HG03378 (cell line): Measurements from ENCODE around the gene ABCF3.

Source experiments
- ATAC-seq: cut with Tn5 transposase; IDR thresholded peaks from one replicate; pipeline ENCODE4 v1.9.1; 2021; ENCODE audit warnings: mild to moderate bottlenecking, moderate library complexity; ENCODE audit not compliant: unreplicated experiment

ABCF3 gene

DNA sequence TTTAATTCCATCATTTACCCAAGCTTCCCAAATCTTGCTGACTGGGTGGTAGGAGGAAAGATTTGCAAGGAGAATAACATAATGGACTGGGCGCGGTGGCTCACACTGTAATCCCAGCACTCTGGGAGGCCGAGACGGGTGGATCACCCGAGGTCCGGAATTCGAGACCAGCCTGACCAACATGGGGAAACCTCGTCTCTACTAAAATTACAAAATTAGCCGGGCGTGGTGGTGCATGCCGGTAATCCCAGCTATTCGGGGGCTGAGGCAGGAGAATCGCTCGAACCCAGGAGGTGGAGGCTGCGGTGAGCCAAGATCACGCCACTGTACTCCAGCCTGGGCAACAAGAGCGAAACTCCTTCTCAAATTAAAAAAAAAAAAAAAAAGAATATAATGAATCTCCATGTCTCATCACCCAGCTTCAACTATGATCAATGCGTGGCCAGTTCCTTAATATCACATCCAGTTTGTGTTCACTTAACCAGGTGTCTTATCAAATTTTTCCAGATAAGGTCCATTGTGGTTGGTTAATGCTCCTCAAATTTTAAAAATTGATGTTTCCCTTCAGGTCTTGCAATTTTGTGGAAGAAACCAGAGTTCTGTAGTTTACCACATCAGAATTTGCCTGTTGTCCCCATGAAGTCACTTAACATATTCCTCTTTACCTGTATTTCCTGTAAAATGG lies 1.3 kb upstream of the ABCF3 start:
- no peak for ATAC-seq

DNA sequence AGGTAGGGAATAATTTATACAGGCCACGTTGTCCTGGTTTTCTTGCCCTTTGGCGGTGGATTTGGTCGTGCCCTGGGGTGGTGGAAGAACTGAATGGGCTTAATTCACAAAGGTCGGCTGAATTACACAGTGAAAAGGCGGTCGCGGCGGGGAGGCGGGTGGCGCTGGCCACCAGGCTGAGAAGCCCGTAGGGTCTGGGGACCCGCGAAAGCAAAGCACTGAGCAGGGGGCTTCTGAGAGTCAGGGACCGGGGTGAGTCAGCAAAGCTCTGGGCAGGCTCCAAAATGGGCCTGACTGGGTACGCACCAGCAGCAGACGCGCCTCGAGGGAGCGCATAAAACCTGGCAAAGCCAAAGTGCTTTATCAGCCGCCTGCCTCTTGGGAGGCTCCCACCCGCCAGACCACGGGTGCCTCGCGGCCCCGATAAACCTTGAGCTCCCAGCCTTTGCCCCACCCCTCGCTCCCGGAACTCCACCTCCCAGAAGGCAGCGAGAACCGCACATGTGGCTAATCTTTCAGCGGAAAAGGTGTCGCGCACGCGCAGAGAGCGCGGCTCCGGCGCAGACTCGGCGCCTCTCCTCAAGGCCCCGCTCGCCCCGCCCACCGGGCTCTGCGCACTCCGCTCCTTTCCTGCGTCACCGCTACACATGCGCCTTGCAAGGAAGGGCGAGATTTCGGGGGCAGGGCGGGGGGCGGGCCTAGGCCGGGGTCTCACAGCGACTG lies 377 bp upstream of the ABCF3 start:
- peak; percentile 82 for ATAC-seq

DNA sequence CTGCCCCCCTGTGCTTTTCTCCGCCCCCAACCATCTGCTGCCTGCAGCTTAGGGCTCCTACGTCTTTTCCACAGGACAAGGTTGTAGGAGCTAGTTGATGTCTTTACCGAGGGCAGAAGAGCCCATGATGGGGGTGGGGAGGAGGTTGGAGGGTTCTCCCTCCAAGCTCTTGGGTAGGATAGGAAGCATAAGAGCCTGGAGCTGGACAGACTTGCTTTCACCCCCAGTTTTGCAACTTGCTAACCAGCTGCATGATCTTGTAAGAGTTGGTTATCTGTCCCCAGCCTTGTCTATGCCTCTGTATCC lies 856 bp downstream of the ABCF3 start:
- ATAC-seq: no peak

DNA sequence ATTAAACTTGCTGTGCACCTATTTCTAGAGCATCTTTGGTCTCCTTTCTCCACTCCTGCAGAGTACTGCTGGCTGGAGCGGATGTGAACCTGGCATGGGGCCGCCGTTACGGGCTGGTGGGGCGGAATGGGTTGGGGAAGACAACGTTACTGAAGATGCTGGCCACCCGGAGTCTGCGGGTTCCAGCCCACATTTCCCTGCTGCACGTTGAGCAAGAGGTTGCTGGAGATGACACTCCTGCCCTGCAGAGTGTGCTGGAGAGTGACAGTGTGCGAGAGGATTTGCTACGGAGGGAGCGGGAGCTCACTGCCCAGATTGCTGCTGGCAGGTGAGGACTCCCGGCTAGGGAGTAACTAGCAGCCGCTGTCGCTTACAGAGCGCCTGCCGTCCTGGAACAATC lies 2.1 kb downstream of the ABCF3 start:
- ATAC-seq: no peak

DNA sequence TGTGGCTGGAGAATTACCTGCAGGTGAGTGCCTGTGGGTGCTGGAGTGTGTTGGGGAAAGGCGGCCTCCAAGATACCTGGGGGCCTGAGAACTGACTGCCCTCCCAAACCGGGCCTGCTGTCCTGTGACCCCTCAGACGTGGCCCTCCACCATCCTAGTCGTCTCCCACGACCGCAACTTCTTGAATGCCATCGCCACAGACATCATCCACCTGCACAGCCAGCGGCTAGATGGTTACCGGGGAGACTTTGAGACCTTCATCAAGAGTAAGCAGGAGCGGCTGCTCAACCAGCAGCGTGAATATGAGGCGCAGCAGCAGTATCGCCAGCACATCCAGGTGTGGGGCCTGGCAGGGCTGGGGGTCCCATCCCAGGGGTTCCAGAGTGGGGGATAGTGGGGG lies 3.4 kb downstream of the ABCF3 start:
- no peak for ATAC-seq

DNA sequence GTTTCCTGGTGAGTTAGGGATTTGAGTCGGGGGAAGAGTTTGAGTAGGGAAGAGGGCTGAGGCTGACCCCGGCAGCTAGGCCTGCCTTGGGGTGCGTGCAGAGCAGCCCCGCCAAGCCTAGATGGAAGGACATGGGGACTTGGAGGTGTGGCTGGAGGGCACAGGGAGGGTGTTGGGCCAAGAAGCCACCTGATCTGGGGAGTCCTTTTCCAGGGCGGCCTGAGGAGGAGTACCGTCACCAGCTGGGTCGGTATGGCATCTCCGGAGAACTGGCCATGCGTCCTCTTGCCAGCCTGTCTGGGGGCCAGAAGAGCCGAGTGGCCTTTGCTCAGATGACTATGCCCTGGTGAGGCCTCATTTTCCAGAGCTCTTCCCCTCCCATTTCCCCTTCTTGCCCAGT lies 6.9 kb downstream of the ABCF3 start:
- ATAC-seq: no peak

- ATAC-seq: no peak
Observed at GRCh38 chr3:184193991-184194539, 8.1 kb downstream of the ABCF3 start.

GRCh38 chr3:184196536-184196935 lies 10.5 kb downstream of the ABCF3 start:
- ATAC-seq: no peak

DNA sequence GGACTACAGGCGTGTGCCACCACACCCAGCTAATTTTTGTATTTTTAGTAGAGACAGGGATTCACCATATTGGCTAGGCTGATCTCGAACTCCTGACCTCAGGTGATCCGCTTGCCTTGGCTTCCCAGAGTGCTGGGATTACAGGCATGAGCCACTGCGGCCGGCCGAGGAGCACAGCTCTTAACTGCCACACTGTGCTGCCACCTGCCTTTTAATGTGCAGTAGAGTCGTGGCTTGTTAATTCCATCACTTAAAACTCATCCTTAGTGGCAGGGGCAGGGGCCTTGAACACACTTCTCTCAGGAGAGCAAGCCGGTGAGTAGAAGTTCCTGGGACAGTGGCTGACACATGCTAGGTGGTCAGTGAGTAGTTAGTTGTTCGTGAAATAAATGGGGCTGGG lies 12.5 kb downstream of the ABCF3 start:
- ATAC-seq: no peak

DNA sequence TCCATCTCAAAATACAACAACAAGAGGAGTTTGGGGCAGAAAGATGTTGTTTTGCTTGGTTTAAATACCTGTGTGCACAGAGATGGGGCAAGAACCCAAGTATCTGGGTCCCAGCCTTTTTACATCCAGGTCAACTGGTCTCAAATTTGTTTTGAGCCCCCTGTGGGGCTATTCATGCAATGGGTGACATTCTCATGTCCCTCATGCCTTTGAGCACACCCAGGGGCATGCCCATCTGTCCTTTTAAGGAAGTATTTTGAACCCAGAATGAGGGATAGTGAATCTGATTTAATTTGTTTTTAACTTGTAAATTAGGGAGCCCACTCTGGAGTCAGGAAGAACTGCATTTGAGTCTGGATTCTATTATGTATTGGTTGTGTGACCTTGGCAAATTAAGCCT lies 14.8 kb downstream of the ABCF3 start:
- ATAC-seq: no peak

GRCh38 chr3:184203526-184203925 lies 17.5 kb downstream of the ABCF3 start:
- no peak for ATAC-seq

- no peak for ATAC-seq
Observed at GRCh38 chr3:184209146-184209923, 23.3 kb downstream of the ABCF3 start.

- ATAC-seq: no peak
Observed at GRCh38 chr3:184211297-184211696, 25.3 kb downstream of the ABCF3 start.

GRCh38 chr3:184211718-184212117 lies 25.7 kb downstream of the ABCF3 start:
- ATAC-seq: no peak

- ATAC-seq: no peak
Observed at GRCh38 chr3:184218814-184219213, 32.8 kb downstream of the ABCF3 start.

- no peak for ATAC-seq
Observed at GRCh38 chr3:184222521-184222920, 36.5 kb downstream of the ABCF3 start.

- no peak for ATAC-seq
Observed at GRCh38 chr3:184223946-184224345, 37.9 kb downstream of the ABCF3 start.

DNA sequence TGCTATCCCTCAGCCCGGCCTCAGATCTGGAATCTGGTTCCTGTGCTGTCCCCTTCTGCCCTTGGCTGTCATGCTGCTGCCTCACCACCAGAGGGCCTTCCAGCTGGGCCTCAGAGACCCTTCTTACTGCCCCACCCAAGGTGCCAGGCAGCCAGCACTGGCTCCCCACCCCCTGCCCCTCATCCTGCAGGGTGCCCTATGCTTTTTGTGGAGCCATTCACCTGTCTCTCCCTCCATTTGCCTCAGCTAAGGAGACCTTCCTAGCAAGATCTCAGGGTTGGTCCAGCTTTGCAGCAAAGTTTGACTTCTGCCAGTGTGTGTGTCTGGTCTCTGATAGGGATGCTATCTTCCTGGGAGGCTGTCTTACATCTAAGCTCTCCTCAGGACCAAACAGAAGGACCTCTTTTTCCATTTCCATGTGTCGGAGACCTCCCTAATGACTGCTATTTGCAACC lies 41.5 kb downstream of the ABCF3 start:
- no peak for ATAC-seq

DNA sequence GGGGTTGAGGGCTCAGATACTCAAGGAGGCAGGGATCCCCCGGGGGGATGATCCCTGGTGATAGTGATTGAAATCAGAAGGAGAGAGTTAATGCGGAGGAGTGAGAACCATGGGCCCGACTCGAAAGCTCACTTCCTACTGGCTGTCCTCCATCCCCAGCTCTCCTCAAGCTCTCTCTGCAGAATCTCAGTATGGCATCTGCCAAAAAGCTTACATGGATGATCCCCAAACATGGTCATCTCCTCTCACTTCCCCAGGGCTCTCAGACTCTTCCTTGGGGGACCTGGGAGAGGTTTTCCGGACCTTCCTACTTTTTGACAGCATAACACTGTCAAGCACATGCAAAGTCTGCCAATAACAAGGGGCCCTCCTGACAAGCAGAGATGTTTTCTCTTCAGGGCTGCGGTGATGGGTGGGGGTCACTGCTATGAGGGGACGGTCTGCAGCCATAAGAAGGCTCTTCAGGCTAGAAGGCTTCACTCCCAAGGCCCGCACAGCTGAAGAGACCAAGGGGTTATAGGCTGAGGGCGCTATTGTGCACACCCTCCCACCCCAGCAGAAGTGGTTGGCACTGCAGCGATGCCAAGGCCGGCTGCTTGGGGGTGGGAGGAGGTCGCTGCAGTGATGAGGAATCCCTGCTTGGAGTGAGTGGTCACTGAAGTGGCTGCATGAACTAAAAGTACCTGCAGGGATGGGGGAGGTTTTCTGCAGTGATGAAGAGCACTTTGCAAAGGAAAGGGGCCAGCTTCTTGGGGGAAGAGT lies 42.6 kb downstream of the ABCF3 start:
- no peak for ATAC-seq

GRCh38 chr3:184229394-184230080 lies 43.5 kb downstream of the ABCF3 start, which contains the start of gene VWA5B2:
VWA5B2 (plus strand) TSS chr3:184229585; CDS start chr3:184230529, 944 bp downstream.
- peak; percentile 45 for ATAC-seq
